ENCODE measurements around the gene C2CD3.

GRCh38 chr11:74005721-74006517 is 164.9 kb downstream of the C2CD3 start:
- no peak for TF ChIP-seq CTCF (IDR thresholded peaks at IDR 0.05)
- no peak for TF ChIP-seq EP300 (IDR thresholded peaks at IDR 0.05)
- no peak for TF ChIP-seq POLR2A (IDR thresholded peaks at IDR 0.05)
- TF ChIP-seq POLR2AphosphoS5 (IDR thresholded peaks at IDR 0.05): no peak

Data from gastroesophageal sphincter (tissue), 3 donors.